ENCODE data around the gene JMJD8.

DNA sequence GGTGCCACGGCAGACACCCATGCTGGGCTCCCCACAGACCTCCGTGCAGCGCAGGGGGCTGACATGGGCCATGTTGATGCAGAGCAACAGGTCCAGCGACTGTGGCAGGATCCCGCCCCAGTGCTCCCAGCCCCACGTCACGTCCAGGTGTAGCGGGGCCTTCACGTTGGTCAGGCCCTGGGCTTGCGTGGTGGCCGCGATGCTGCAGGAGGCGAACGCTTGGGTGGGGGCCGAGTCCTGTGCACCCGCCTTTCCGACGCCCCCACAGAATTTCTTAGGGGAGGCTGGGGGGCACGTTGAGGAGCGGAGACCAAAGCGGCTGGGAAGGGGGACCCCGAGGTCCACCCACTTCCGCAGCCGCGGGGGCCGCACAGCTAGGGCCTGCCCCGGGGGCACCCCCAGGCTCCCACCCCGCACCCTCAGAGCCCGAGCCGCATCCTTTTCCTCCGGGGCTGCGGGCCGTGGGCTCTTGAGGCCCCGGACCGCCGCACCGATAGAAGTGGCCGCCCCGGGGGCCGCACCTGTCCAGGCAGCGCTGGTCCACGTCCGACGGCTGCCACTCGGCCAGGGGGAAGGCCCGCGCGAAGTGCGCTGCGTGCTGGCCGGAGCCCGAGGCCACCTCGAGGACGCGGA lies 48.4 kb downstream of the JMJD8 start:
- TF ChIP-seq, protein P1, sequence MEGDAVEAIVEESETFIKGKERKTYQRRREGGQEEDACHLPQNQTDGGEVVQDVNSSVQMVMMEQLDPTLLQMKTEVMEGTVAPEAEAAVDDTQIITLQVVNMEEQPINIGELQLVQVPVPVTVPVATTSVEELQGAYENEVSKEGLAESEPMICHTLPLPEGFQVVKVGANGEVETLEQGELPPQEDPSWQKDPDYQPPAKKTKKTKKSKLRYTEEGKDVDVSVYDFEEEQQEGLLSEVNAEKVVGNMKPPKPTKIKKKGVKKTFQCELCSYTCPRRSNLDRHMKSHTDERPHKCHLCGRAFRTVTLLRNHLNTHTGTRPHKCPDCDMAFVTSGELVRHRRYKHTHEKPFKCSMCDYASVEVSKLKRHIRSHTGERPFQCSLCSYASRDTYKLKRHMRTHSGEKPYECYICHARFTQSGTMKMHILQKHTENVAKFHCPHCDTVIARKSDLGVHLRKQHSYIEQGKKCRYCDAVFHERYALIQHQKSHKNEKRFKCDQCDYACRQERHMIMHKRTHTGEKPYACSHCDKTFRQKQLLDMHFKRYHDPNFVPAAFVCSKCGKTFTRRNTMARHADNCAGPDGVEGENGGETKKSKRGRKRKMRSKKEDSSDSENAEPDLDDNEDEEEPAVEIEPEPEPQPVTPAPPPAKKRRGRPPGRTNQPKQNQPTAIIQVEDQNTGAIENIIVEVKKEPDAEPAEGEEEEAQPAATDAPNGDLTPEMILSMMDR (IDR thresholded peaks at IDR 0.05) = no peak
- no peak for TF ChIP-seq POLR2A (IDR thresholded peaks at IDR 0.05)

Data from esophagus squamous epithelium (tissue), 4 donors.